Epithelial cell of esophagus (primary cell): ENCODE results near the gene CHDH.
A peak's percentile ranks its signal among the peaks of the same experiment; 100 is the strongest.

Experiments used
- DNase-seq: peaks from one replicate; pipeline ENCODE4 v3.0.0; 2010; ENCODE audit warnings: low read depth
- H3K4me3 ChIP-seq: 2 replicates; pipeline ENCODE4 v1.5.1; 2011; ENCODE audit warnings: mild to moderate bottlenecking, low read length, control low read depth
- CTCF ChIP-seq: IDR thresholded peaks from 2 replicates; pipeline ENCODE4 v1.5.1; 2011; ENCODE audit warnings: low read depth, mild to moderate bottlenecking, low read length, control low read depth, inconsistent platforms; ENCODE audit not compliant: insufficient read depth; ENCODE audit errors: missing control alignments

The CHDH gene

DNA sequence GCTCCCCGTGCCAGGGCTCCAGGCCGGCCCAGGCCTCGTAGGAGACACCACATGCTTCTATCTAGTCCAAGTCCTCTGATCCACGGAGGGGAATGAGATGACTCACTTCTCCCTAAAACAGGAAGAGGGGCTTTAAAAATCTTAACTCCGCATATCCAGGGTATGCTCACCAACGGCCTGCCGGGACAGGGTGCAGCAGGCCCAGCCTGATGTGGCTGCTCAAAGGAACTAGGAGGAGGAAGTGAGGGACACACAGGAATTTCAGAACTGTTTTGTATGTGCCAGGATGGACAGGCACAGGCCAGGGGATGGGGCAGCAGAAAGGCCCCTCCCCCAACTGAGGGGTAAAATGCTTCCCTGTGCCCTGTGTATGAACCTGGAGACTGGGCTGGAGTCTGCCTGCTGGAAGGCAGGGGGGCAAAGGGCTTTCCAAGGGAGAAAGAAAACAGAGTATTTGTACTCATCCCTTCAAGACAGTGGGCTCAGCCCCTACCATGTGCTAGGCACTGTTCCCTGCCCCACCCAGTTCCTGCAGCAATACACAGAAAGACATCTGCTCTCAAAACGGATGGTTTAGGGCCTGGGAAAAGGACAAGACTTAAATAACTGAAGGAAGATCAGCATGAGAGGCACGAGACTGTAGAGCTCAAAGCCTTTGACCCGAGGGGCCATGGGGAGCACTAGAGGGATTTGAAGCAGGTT lies 22.1 kb downstream of the CHDH start:
- DNase-seq, result no peak
- H3K4me3 ChIP-seq, result no peak overlapping the region
- no peak for TF ChIP-seq CTCF

DNA sequence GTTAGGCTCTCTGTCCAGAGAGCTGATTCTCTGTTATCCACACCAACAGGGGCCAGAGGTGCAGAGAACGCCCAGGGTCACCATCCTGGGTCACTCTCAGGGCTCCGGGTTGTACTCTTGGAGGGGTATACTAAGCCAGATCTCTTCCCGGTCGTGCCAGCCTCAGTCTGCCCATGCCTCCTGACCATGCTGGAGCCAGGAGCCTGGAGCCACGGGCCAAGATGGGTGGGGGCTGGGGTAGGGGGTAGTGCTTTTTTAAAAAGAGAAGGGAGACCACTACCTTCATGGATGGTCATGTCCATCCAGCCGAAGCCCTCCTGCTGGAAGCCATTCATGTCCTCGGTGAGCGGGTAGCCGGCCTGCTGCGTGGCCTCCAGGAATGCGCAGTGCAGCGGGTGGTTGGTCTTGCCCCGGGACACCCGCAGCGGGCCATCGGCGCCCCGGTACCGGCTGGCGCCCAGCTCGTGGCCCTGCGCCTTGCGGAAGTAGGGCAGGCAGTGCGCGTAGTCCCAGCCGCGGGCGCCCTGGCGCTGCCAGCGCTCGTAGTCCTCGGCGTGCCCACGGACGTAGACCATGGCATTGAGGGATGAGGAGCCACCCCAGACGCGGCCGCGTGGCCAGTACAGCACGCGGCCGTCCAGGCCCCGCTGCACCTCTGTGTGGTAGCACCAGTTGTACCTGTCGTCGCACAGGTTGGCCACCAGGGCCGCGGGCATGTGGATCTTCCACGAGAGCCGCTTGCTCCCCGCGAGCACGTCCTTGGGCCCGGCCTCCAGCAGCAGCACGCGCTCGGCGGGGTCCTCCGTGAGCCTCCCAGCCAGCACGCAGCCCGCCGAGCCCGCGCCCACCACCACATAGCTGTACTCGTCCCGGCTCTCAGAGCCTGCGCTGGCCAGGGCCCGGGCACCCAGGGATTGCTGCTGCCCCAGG lies 22.9 kb downstream of the CHDH start:
- no peak for TF ChIP-seq CTCF

GRCh38 chr3:53822331-53822741 lies 23.9 kb downstream of the CHDH start:
- no peak for TF ChIP-seq CTCF
- DNase-seq, result no peak
- H3K4me3 ChIP-seq, result no peak overlapping the region

More for the DNA sequence above, 22.9 kb downstream of the CHDH start:
- DNase-seq, result no peak
- H3K4me3 ChIP-seq, result no peak overlapping the region

- no peak for TF ChIP-seq CTCF
- H3K4me3 ChIP-seq, result no peak overlapping the region
- DNase-seq, result peak; percentile 70
Measured at GRCh38 chr3:53821631-53822121, 24.5 kb downstream of the CHDH start.

- no peak for DNase-seq
- no peak for TF ChIP-seq CTCF
Measured at GRCh38 chr3:53820756-53821580, 25.3 kb downstream of the CHDH start.

GRCh38 chr3:53820084-53820483 lies 26.1 kb downstream of the CHDH start:
- no peak for DNase-seq
- no peak for TF ChIP-seq CTCF
- H3K4me3 ChIP-seq, result no peak overlapping the region

More at GRCh38 chr3:53820756-53821580, 25.3 kb downstream of the CHDH start:
- no peak overlapping the region for H3K4me3 ChIP-seq
